GM12875 (cell line): ENCODE results near the gene TPI1.

Experiments
- H3K4me3 ChIP-seq: one replicate; pipeline ENCODE4 v1.5.1; 2011; ENCODE audit warnings: low read depth, low read length, control low read depth
- TF ChIP-seq, protein P1 (sequence below): IDR thresholded peaks from 2 replicates; pipeline ENCODE4 v1.5.1; 2011; ENCODE audit warnings: low read depth, mild to moderate bottlenecking, control low read depth, inconsistent platforms, low read length, moderate library complexity, borderline replicate concordance; ENCODE audit not compliant: insufficient read depth

Gene TPI1

DNA sequence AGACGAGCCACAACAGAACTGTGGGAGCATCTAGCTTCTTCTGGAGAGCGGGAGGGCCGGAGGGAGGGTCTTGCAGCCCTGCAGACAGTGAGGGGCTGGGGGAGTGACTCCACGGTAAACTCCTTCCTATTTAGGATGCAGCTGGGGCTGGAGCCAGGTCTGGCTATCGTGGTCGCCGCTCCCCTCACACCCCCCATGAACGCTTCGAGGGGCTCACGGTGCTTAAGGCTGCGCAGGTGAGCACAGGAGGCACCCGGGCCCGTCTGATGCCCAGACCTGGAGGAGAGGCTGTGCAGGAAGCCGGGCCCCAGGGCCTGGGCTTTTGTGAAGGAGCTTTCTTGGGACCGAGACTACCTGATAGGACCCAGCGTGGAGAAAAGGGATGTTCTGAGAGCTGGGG lies 30.5 kb upstream of the TPI1 start:
- TF ChIP-seq, protein P1, sequence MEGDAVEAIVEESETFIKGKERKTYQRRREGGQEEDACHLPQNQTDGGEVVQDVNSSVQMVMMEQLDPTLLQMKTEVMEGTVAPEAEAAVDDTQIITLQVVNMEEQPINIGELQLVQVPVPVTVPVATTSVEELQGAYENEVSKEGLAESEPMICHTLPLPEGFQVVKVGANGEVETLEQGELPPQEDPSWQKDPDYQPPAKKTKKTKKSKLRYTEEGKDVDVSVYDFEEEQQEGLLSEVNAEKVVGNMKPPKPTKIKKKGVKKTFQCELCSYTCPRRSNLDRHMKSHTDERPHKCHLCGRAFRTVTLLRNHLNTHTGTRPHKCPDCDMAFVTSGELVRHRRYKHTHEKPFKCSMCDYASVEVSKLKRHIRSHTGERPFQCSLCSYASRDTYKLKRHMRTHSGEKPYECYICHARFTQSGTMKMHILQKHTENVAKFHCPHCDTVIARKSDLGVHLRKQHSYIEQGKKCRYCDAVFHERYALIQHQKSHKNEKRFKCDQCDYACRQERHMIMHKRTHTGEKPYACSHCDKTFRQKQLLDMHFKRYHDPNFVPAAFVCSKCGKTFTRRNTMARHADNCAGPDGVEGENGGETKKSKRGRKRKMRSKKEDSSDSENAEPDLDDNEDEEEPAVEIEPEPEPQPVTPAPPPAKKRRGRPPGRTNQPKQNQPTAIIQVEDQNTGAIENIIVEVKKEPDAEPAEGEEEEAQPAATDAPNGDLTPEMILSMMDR, result no peak
- H3K4me3 ChIP-seq, result no peak overlapping the region

- H3K4me3 ChIP-seq, result no peak overlapping the region
- TF ChIP-seq, protein P1, result no peak
Measured at GRCh38 chr12:6837370-6838060, 29.8 kb upstream of the TPI1 start.

GRCh38 chr12:6838854-6839253 lies 28.5 kb upstream of the TPI1 start:
- no peak overlapping the region for H3K4me3 ChIP-seq
- TF ChIP-seq, protein P1, result no peak

GRCh38 chr12:6839482-6840201 lies 27.7 kb upstream of the TPI1 start:
- no peak overlapping the region for H3K4me3 ChIP-seq
- TF ChIP-seq, protein P1, result no peak

- H3K4me3 ChIP-seq, result no peak overlapping the region
- TF ChIP-seq, protein P1, result no peak
Measured at GRCh38 chr12:6840330-6840729, 27.0 kb upstream of the TPI1 start.

GRCh38 chr12:6840761-6841515 lies 26.4 kb upstream of the TPI1 start, which contains the start of gene GNB3:
Gene GNB3 (plus strand): TSS chr12:6840925. CDS start chr12:6841288, 363 bp downstream.
- no peak within 1 kb of the TSS for H3K4me3 ChIP-seq
- TF ChIP-seq, protein P1, result no peak

DNA sequence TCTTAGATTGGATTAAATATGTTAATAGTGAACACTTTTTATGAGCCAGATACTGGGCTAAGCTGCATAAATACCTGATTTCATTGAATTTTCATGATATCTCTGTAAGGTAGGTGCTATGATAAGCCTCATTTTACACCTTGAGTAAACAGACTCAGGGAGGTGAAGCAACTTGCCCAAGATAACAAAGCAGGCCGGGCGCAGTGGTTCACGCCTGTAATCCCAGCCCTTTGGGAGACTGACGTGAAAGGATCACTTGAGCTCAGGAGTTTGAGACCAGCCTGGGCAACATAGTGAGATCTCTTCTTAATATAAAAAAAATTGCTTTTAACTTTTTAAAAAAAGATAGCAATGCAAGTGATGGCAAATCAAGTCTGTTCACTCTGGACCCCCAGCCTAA lies 25.3 kb upstream of the TPI1 start:
- H3K4me3 ChIP-seq, result no peak overlapping the region
- TF ChIP-seq, protein P1, result no peak
